ES-I3 (cell line): ENCODE measurements around the gene SLC22A6.

Source experiments
- H3K36me3 ChIP-seq: 2 replicates; pipeline ENCODE4 v1.6.1; 2013; ENCODE audit warnings: mild to moderate bottlenecking, low read length, control low read depth, moderate library complexity; ENCODE audit not compliant: insufficient read depth
- H3K4me1 ChIP-seq: 2 replicates; pipeline ENCODE4 v1.6.1; 2013; ENCODE audit warnings: mild to moderate bottlenecking, control low read depth, low read length; ENCODE audit not compliant: insufficient read depth
- H3K9ac ChIP-seq: 2 replicates; pipeline ENCODE4 v1.6.1; 2013; ENCODE audit warnings: low read depth, mild to moderate bottlenecking, low read length, moderate library complexity
- H3K9me3 ChIP-seq: 2 replicates; pipeline ENCODE4 v1.6.1; 2013; ENCODE audit warnings: mild to moderate bottlenecking, low read length, moderate library complexity; ENCODE audit not compliant: control insufficient read depth, insufficient read depth

The SLC22A6 gene

DNA sequence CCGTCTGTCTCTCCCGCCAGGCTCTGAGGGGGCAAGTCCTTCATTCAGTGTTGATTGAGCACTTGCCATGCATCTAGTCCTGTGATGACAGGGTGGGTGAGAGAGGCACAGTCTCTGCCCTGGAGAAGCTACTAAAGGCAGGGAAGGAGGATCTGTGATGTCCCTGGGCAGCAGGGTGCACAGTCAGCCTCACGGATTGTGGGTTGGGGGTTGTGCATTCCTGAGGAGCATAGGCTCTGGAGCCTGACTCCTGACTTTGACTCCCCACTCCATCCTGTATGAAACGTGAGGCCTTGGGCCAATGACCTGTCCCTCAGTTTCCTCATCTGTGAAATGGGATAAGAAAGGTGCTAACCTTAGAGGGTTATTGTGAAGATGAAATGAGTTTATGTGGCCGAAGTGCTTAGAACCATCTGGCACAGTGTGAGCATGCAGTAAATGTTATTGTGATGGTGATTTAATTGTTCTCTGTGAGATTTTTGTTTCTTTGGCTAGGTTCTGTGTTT, 26.2 kb upstream of the SLC22A6 start:
- Histone ChIP-seq H3K9ac (no peak overlapping the region), H3K4me1 (peaks cover 7% of the 10 kb centered on the region; the same call in 1 of the 2 replicates), H3K36me3 (no peaks in the 10 kb centered on the region), H3K9me3 (no peaks in the 10 kb centered on the region)

DNA sequence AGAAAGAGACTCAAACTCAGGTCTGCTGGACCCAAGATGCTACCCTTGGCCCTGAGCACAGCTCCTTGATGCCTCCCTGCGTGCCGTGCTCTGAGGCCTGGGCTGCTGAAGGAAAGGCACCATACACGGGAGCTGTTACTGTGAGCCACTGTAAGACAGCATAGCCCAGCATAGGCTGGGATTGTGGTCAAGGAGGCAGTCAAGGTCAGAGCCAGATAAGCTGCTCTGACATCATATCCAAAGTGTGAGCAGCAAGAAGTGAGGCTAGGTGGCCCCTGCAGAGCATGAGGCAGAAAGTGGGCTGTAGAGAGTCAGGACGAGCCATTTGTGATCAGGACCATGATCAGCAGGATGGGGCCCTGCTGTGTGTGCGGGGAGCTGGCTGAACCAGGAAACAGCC, 23.2 kb upstream of the SLC22A6 start:
- Histone ChIP-seq H3K4me1 (0 out of 2 replicates have a peak, but pooled peaks cover 6% of the 10 kb centered on the region), H3K36me3 (no peaks in the 10 kb centered on the region), H3K9ac (no peak overlapping the region), H3K9me3 (no peaks in the 10 kb centered on the region)

DNA sequence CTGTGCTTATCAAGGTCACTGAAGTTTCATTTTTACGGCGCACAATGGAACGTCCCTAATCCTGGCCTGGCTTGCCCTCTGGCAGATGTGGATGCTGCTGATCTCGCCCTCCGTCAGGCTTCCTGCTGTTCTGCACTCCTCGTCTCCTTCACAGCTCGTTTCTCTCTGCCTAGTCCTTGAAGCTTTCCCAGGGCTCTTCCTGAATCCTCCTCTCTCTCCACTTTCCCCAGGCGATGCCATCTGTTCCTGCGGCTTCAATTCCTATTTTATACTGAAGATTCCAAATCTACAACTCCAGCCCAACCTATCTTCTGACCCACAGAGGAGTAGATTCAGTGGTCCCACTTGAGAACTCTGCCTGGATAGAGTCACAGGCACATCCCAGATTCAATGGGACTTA, 16.7 kb upstream of the SLC22A6 start:
- no peaks in the 10 kb centered on the region for H3K9me3 ChIP-seq
- no peak overlapping the region for H3K9ac ChIP-seq
- H3K36me3 ChIP-seq = no peaks in the 10 kb centered on the region
- H3K4me1 ChIP-seq = no peaks in the 10 kb centered on the region

DNA sequence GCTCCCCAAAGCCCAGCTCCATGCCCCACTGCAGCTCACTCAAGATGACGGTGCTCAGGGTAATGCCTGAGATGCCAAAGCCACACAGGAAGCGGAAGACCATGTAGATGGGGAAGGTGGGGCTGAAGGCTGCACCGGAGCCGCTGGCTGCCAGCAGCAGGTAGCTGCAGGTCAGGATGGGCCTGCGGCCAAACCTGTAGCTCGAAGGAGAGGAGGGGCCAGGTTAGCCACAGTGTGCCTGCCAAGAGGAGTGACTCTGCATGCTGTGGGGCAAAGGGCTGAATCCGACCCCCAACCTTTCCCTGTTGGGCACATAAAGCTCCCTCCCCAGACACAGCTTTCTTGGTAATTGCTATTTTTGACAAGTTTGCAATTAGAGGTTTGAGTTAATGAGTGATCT, 14.9 kb upstream of the SLC22A6 start:
- Histone ChIP-seq H3K36me3 (no peaks in the 10 kb centered on the region), H3K9ac (no peak overlapping the region), H3K4me1 (no peaks in the 10 kb centered on the region), H3K9me3 (no peaks in the 10 kb centered on the region)

DNA sequence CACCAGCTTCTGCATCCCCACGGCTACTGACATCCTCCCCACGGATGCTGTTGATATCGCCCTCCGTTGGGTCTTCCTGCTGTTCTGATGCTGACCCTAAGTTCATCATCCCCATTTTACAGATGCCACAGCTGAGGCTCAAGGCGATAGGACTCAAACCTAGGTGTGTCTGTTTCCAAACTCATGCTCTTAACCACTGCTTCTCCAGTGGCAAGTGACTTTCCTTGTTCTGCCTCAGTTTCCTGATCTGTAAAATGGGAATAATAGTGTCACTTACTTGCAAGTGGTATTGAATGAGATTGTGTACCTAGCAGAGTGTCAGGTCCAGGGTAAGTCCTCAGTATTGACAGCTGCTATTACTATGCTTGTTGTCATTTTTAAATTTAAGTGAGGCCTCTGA, 14.4 kb upstream of the SLC22A6 start:
- Histone ChIP-seq H3K9ac (no peak overlapping the region), H3K36me3 (no peaks in the 10 kb centered on the region), H3K4me1 (no peaks in the 10 kb centered on the region), H3K9me3 (no peaks in the 10 kb centered on the region)

GRCh38 chr11:62996271-62996670, 11.5 kb upstream of the SLC22A6 start:
- H3K9me3 ChIP-seq = no peaks in the 10 kb centered on the region

DNA sequence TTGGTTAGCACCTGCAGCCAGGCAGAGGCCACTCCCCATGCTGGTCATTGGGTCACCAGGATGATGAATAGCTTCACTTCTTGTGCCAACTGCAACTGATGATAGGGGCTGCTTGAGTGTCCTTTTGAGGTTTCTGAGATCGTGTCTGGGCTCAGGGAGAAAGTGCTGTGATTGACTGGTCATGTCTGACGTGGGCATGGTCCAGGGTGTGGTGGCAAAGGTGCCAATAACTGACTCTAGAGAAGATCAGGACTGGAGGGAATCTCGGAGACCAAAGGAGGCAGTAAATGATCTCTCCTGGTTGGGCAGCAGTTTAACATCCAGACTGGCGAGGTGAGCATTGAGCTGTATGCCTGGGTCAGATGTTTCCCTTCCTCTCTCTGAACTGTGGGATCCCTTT, 10.0 kb upstream of the SLC22A6 start:
- Histone ChIP-seq H3K9me3 (no peaks in the 10 kb centered on the region), H3K4me1 (no peaks in the 10 kb centered on the region), H3K36me3 (no peaks in the 10 kb centered on the region), H3K9ac (no peak overlapping the region)

More at GRCh38 chr11:62996271-62996670, 11.5 kb upstream of the SLC22A6 start:
- no peak overlapping the region for H3K9ac ChIP-seq
- no peaks in the 10 kb centered on the region for H3K4me1 ChIP-seq
- no peaks in the 10 kb centered on the region for H3K36me3 ChIP-seq

- H3K4me1 ChIP-seq = no peaks in the 10 kb centered on the region
- no peaks in the 10 kb centered on the region for H3K36me3 ChIP-seq
- H3K9ac ChIP-seq = no peak overlapping the region
- H3K9me3 ChIP-seq = no peaks in the 10 kb centered on the region
Measured at GRCh38 chr11:62988276-62988675, 3.5 kb upstream of the SLC22A6 start.

DNA sequence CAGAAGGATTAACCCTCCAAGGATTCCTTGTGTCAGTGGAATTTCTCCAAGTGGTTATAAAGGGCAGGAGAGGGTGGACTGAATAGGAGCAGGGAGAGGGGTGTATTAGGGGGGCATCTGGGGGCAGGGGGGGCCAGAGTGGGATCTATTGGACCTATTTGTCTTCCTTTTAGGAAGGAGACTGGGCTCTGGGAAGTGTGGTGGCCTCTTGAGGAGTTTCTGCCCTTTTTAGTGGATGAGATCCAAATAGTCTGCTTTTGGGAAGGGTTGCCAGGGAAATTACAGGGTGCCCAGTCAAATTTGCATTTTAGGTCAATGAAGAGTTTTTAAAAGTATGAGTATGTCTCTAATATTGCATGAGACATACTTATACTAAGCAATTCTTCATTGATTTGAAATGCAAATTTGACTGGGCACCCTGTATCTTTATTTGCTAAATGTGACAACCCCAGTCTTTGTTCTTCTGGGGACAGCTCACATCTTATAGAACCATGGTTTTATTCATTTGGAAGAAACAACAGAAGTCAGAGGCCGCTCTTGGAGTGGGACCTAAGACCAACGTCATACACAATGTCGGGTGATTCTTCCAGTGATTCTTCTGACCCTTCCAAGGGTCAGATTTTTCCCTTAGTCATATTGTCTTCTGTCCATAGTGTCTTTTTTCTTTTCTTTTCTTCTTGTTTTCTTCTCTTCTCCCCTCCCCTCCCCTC, 429 bp upstream of the SLC22A6 start:
- H3K36me3 ChIP-seq = no peaks in the 10 kb centered on the region
- no peaks in the 10 kb centered on the region for H3K4me1 ChIP-seq
- no peaks in the 10 kb centered on the region for H3K9me3 ChIP-seq
- no peak overlapping the region for H3K9ac ChIP-seq

DNA sequence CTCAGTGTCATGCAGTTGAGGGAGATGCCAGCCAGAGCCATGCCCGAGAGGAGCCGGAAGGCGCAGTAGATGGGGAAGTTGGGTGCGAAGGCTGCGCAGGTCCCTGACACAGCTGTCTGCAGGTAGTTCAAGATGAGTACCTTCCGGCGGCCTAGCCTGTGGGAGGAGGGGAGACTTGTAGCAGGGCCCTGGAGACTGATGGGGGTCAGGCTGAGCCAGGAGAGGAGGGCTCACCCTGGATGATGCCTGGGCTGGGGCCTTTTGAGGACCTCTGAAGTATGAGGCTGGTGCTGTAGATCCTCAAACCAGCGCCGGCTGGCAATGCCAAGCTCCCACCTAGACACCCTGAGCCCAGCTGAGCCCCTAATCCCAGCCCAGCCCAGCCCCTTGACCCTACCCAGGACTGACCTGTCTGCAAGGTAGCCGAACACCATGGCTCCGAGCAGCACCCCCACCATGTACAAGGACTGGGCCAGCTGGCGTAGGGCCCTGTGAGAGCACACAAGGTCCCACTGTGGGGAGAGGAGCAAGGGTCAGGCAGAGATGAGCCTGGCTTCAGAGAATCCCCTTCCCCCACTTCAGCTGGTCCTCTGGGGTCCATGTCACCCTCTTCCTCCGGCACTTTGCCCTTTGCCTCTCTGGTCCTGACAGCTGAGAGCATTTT, 1.1 kb downstream of the SLC22A6 start:
- H3K4me1 ChIP-seq = no peaks in the 10 kb centered on the region
- no peaks in the 10 kb centered on the region for H3K9me3 ChIP-seq
- no peak overlapping the region for H3K9ac ChIP-seq
- H3K36me3 ChIP-seq = no peaks in the 10 kb centered on the region

DNA sequence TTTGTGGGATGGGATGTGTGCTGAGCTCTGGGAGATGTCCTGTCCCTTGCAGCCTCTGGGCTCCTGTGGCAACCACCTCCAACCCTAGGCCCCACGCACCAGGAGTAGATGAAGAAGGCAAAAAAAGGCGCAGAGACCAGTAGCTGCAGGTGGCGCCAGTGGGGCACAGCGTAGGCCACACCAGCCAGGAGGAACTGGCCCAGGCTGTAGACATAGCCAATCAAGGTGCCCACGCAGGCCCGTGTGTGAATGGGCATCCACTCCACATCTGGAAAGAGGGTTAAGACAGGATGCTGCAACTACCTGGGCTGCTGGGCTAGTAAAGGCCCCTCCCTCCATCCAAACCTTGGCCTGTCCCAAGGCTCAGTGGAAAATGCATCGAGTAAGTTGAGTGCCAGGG, 3.0 kb downstream of the SLC22A6 start:
- Histone ChIP-seq H3K4me1 (no peaks in the 10 kb centered on the region), H3K9ac (no peak overlapping the region), H3K9me3 (no peaks in the 10 kb centered on the region), H3K36me3 (no peaks in the 10 kb centered on the region)

GRCh38 chr11:62980133-62980760, 4.5 kb downstream of the SLC22A6 start:
- no peak overlapping the region for H3K9ac ChIP-seq
- no peaks in the 10 kb centered on the region for H3K4me1 ChIP-seq
- H3K9me3 ChIP-seq = no peaks in the 10 kb centered on the region
- H3K36me3 ChIP-seq = no peaks in the 10 kb centered on the region

DNA sequence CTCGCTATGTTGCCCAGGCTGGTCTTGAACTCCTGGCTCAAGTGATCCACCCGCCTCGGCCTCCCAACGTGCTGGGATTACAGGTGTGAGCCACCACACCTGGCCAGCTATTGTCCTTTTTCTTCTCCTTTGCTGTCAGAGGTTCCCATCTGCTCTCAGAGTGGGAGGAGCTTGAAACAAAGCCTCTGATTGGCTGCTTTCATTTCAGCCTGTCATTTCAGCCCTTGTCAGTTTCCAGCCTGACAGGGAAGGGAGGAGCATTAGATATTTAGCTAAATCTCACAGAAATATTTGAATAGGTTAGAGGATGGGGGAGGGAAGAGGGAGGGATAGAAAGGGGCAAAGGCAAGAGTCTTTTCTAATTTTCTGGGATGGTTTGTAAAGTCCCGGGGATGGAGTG, 8.7 kb downstream of the SLC22A6 start:
- no peaks in the 10 kb centered on the region for H3K9me3 ChIP-seq
- H3K9ac ChIP-seq = no peak overlapping the region
- H3K4me1 ChIP-seq = peaks cover 3% of the 10 kb centered on the region; the same call in 1 of the 2 replicates
- H3K36me3 ChIP-seq = no peaks in the 10 kb centered on the region

- Histone ChIP-seq H3K9ac (no peak overlapping the region), H3K36me3 (no peaks in the 10 kb centered on the region), H3K4me1 (peaks cover 3% of the 10 kb centered on the region; the same call in 1 of the 2 replicates), H3K9me3 (no peaks in the 10 kb centered on the region)
Measured at GRCh38 chr11:62974848-62975522, 9.8 kb downstream of the SLC22A6 start.
